Right atrium auricular region (tissue), 2 donors: ENCODE data around the gene SIAE. TPM values are rescaled to one million over a fixed set of nuclear protein-coding genes. Genes with fewer than 3 reads are reported as not detected.

ENCODE experiments used
- DNase-seq: peaks from one replicate; pipeline ENCODE4 v3.0.0-alpha.2; 2019; ENCODE audit warnings: low spot score
- H3K27ac ChIP-seq, 2 donors: fragments of 200-600 bp; sonication (generic); 1 replicate in 1 of 2; 2 replicates in 1 of 2; pipeline ENCODE4 v1.5.1; 2016 to 2019
- H3K27me3 ChIP-seq, 2 donors: fragments of 200-600 bp; sonication (generic); one replicate each; pipeline versions ENCODE4 v1.5.1 to v1.6.0; 2017 to 2019
- H3K36me3 ChIP-seq: fragments of 200-600 bp; sonication (generic); one replicate; pipeline ENCODE4 v1.5.1; 2016
- H3K4me1 ChIP-seq, 2 donors: fragments of 200-600 bp; sonication (generic); one replicate each; pipeline versions ENCODE4 v1.5.1 to v1.6.0; 2017 to 2019
- H3K4me3 ChIP-seq, 2 donors: fragments of 200-600 bp; sonication (generic); 1 replicate in 1 of 2; 2 replicates in 1 of 2; pipeline ENCODE4 v1.5.1; 2017 to 2019; ENCODE audit warnings: mild to moderate bottlenecking in 1 of 2, moderate library complexity in 1 of 2
- H3K9me3 ChIP-seq, 2 donors: fragments of 200-600 bp; sonication (generic); one replicate each; pipeline ENCODE4 v1.5.1; 2019
- CTCF ChIP-seq, 2 donors: fragments of 200-600 bp; sonication (generic); IDR thresholded peaks; one replicate each; pipeline ENCODE4 v1.5.1; 2019; ENCODE audit warnings: antibody characterized with exemption in 2 of 2
- total RNA-seq, 2 donors: library from RNA; depleted of rRNA; stranded (reverse); fragments of >200 nt; gene quantifications; one replicate each; pipeline ENCODE4 v1.1.0, GENCODE V29; 2016

The SIAE gene
- total RNA-seq, 2 donors from 2014 or later: 12.5 to 40.8 TPM

- Histone ChIP-seq H3K9me3 (no peaks in the 10 kb centered on the region), H3K36me3 (peaks cover 11% of the 10 kb centered on the region), H3K27ac (no peak overlapping the region), H3K27me3 (no peaks in the 10 kb centered on the region), H3K4me1 (no peaks in the 10 kb centered on the region), H3K4me3 (no peak overlapping the region)
- TF ChIP-seq CTCF (IDR thresholded peaks at IDR 0.05): no peak
- no peak for DNase-seq
Observed at GRCh38 chr11:124656774-124657630, 16.5 kb downstream of the SIAE start.

DNA sequence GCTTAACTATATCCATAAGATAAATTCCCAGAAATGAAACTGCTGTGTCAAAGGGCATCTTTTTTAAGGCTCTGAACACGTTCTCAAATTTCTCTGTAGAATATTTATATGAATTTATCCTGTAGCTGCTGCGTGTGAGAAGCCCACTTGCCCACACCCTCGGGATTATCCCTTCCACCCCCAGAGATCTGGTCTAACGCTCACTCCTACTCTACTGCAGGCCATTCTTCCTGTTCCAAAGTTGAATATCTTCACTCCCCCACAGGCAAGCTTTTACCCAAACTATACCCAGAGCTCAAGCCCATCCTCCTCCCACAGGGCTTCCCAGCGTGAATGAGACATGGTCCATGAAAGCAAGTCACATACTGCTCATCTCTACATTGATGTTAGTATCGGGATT lies 24.9 kb downstream of the SIAE start:
- Histone ChIP-seq H3K27me3 (no peaks in the 10 kb centered on the region), H3K36me3 (no peaks in the 10 kb centered on the region), H3K9me3 (no peaks in the 10 kb centered on the region), H3K27ac (no peak overlapping the region), H3K4me3 (no peak overlapping the region), H3K4me1 (peaks cover 0 to 4% of the 10 kb centered on the region in 2 donors)
- TF ChIP-seq CTCF (IDR thresholded peaks at IDR 0.05): no peak
- DNase-seq: no peak

- Histone ChIP-seq H3K4me3 (no peak overlapping the region), H3K27me3 (no peaks in the 10 kb centered on the region), H3K36me3 (no peaks in the 10 kb centered on the region), H3K4me1 (peaks cover 0 to 4% of the 10 kb centered on the region in 2 donors), H3K27ac (no peak overlapping the region), H3K9me3 (no peaks in the 10 kb centered on the region)
- DNase-seq: no peak
- TF ChIP-seq CTCF (IDR thresholded peaks at IDR 0.05): no peak
Observed at GRCh38 chr11:124646148-124646547, 27.4 kb downstream of the SIAE start.

DNA sequence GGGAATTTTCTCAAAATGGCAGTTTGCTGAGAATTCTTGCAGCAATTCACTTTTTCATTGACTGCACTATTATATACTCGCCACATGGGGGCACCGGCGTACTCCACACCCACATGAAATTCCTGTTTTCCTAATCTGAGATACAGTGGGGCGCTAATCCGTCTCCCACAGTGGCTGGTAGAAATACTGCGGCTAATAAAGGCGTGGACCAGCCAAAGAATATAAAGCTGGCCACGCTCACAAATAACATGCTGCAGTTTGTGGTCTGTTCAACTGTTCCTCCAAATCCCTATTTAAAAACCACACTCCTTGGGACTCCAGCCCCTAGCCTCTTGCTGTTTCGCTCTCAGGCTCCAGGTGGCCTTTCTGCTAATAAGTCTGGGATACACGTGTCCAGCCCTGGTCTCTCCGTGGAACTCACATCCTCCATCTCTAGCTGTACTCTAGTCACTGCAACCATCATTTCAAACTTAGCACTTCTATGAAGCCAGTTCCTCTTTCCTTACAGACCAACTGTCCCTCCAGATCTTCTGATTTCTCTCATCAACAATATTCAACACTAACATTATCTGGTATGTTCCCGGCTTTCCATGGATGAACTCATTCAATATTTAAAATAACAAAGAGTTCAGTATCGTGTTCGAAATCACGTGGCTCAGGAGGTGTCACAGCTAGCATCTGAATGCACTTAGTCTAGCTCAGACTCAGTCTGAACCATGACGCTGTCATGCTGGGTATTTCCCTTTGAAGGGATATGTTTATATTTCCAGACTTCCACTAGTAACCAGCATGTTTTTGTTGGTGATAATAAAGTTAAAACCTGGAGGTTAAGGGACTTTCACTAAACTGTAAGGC lies 28.9 kb downstream of the SIAE start:
- no peaks in the 10 kb centered on the region for H3K27me3 ChIP-seq
- H3K36me3 ChIP-seq: no peaks in the 10 kb centered on the region
- H3K9me3 ChIP-seq: no peaks in the 10 kb centered on the region
- H3K27ac ChIP-seq: peak overlapping the region in 1 of 2 donors; percentile 37
- TF ChIP-seq CTCF (IDR thresholded peaks at IDR 0.05): peak; percentile 78 to 85
- peak overlapping the region in 1 of 2 donors; percentile 12 for H3K4me3 ChIP-seq
- H3K4me1 ChIP-seq: peaks cover 0 to 4% of the 10 kb centered on the region in 2 donors
- peak; percentile 75 for DNase-seq

DNA sequence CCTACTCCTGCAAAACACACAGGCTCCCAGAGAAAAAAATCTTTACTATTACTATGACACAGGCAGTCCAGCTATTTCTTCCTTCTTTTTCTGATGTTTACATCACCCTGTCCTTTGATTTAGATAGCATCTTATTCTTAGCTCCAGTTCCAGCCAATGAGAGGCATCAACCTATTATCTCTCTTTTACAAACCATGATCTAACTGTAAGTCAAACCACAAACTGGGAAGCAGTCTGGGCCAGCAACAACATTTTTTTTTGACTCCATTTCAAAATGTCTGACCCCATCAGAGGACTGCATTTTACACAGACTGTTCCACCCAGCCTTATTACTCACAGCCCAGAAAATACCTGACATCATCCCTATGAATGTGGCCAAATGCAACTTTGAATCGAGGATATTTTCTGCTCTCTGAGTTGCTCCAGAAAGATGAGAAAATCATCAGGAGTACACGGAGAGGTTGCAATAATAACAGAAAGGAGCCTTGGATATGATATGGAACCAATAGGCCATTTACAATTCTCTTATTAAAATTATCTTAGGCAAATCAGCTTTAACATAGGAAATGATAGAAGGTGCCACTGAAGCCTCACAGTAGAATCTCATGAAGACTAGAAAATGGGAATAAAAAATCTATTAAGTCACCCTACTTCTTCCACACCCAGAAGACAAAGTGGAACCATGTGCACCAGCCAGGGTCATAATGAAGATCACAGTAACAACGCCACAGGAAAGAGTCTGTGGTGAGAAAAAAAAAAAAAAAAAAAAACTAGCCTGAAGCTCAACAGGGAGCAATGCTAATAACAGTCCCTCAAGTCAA lies 29.7 kb downstream of the SIAE start:
- TF ChIP-seq CTCF (IDR thresholded peaks at IDR 0.05): no peak
- DNase-seq: no peak
- no peaks in the 10 kb centered on the region for H3K36me3 ChIP-seq
- no peaks in the 10 kb centered on the region for H3K27me3 ChIP-seq
- no peaks in the 10 kb centered on the region for H3K9me3 ChIP-seq
- H3K4me1 ChIP-seq: peaks cover 0 to 4% of the 10 kb centered on the region in 2 donors
- no peak overlapping the region for H3K4me3 ChIP-seq
- peak overlapping the region in 1 of 2 donors; percentile 37 for H3K27ac ChIP-seq
